K562 (cell line): ENCODE results near the gene JUND. TPM values are rescaled to one million over a fixed set of nuclear protein-coding genes. Genes with fewer than 3 reads are reported as not detected.
A peak's percentile ranks its signal among the peaks of the same experiment; 100 is the strongest.

Experiments
- BRD9 ChIP-seq: fragments of 450-650 bp; IDR thresholded peaks from 2 replicates; pipeline ENCODE4 v1.6.1; 2018; ENCODE audit warnings: low read depth; ENCODE audit not compliant: partially characterized antibody
- COPS2 ChIP-seq: fragments of 450-650 bp; conservative IDR thresholded peaks from 2 replicates; pipeline ENCODE4 v1.6.1; 2016; ENCODE audit warnings: mild to moderate bottlenecking, moderate library complexity
- CTBP1 ChIP-seq: fragments of 450-650 bp; IDR thresholded peaks from 2 replicates; pipeline ENCODE4 v1.6.1; 2016; ENCODE audit warnings: borderline replicate concordance
- ERF ChIP-seq: fragments of 450-650 bp; formaldehyde crosslinking; IDR thresholded peaks from 2 replicates; pipeline ENCODE4 v1.4.0; 2020; ENCODE audit warnings: mild to moderate bottlenecking, mixed read lengths
- ESRRB ChIP-seq: fragments of 250-450 bp; sonication (Bioruptor Pico); IDR thresholded peaks from 2 replicates; pipeline ENCODE4 v1.5.0; 2020; ENCODE audit warnings: mild to moderate bottlenecking, moderate library complexity, borderline replicate concordance
- MTA3 ChIP-seq: fragments of 450-650 bp; formaldehyde crosslinking; IDR thresholded peaks from 2 replicates; pipeline ENCODE4 v1.6.1; 2017; ENCODE audit warnings: mild to moderate bottlenecking, borderline replicate concordance
- MYNN ChIP-seq, 2 experiments: sonication (generic); formaldehyde crosslinking in 1 of 2; IDR thresholded peaks; 2 replicates each; pipeline versions ENCODE4 v1.5.0 to v1.6.1; 2016 to 2020; ENCODE audit warnings: antibody characterized with exemption in 1 of 2, missing genetic modification reagents in 1 of 2
- NR2C2 ChIP-seq, 2 experiments: fragments of 200-800 bp in 1 of 2; sonication (Bioruptor generic) in 1 of 2; sonication (generic) in 1 of 2; formaldehyde crosslinking in 1 of 2; IDR thresholded peaks; 2 replicates each; pipeline versions ENCODE4 v1.6.1 to v1.8.0; 2016 to 2022; ENCODE audit warnings: mild to moderate bottlenecking in 1 of 2, missing compliant biosample characterization in 1 of 2, missing genetic modification characterization in 1 of 2, missing genetic modification reagents in 1 of 2
- NUFIP1 ChIP-seq: fragments of 450-650 bp; IDR thresholded peaks from 2 replicates; pipeline ENCODE4 v1.6.1; 2018; ENCODE audit not compliant: partially characterized antibody
- PRPF4 ChIP-seq: fragments of 200-400 bp; formaldehyde crosslinking; IDR thresholded peaks from one replicate; pipeline ENCODE4 v1.6.1; 2017; ENCODE audit warnings: low read length, low read depth, mild to moderate bottlenecking; ENCODE audit not compliant: insufficient read depth, poor library complexity, severe bottlenecking
- RBM39 ChIP-seq: fragments of 200-400 bp; formaldehyde crosslinking; optimal IDR thresholded peaks from 2 replicates; pipeline ENCODE3; 2018; ENCODE audit warnings: low read depth, low read length
- SIN3A ChIP-seq, 2 experiments: fragments of 150-350 bp in 1 of 2; IDR thresholded peaks; 2 replicates each; pipeline ENCODE4 v1.6.1; 2011 to 2016; ENCODE audit warnings: borderline replicate concordance in 2 of 2, low read depth in 2 of 2, low read length in 2 of 2, mild to moderate bottlenecking in 2 of 2, moderate library complexity in 2 of 2; ENCODE audit not compliant: control insufficient read depth in 1 of 2
- SIX5 ChIP-seq, 2 experiments: IDR thresholded peaks; 2 replicates each; pipeline ENCODE4 v1.6.1; 2011; ENCODE audit warnings: low read length in 2 of 2, borderline replicate concordance in 1 of 2, low read depth in 1 of 2, mild to moderate bottlenecking in 1 of 2, moderate library complexity in 1 of 2; ENCODE audit not compliant: insufficient read depth in 1 of 2
- SRSF3 ChIP-seq: fragments of 200-400 bp; formaldehyde crosslinking; IDR thresholded peaks from 2 replicates; pipeline ENCODE4 v1.6.1; 2016; ENCODE audit warnings: mild to moderate bottlenecking, low read length, moderate library complexity; ENCODE audit not compliant: insufficient read depth
- polyA plus RNA-seq, 8 experiments: library from polyadenylated mRNA; depleted of rRNA in 4 of 8; stranded (reverse) in 5 of 8; unstranded in 3 of 8; fragments of >200 nt; fragmentation: Nextera tagmentation in 2 of 8; fragmentation: Illumina TruSeq in 1 of 8; extraction: Ambion mirVana in 2 of 8; extraction: Trizol in 1 of 8; gene quantifications; 2 replicates each; pipeline versions ENCODE4 v1.2.1 to v1.2.3, GENCODE V29; 2011 to 2014; ENCODE audit warnings: inconsistent platforms in 1 of 8, missing spikeins in 1 of 8
- total RNA-seq, 7 experiments: library from RNA; depleted of rRNA in 6 of 7; stranded (reverse); fragments of >200 nt in 6 of 7; fragmentation: Illumina TruSeq in 2 of 7; extraction: Trizol in 2 of 7; gene quantifications; 2 replicates each; pipeline versions ENCODE4 v1.2.1 to v1.2.3, GENCODE V29; 2011 to 2021; ENCODE audit warnings: low replicate concordance in 1 of 7
- TF ChIP-seq, protein P1 (sequence below): sonication (generic); formaldehyde crosslinking; IDR thresholded peaks from 2 replicates; pipeline ENCODE4 v1.8.0; 2023; ENCODE audit warnings: mild to moderate bottlenecking, missing genetic modification reagents
- TF ChIP-seq, protein P2 (sequence below): fragments of 200-400 bp; formaldehyde crosslinking; IDR thresholded peaks from 2 replicates; pipeline ENCODE4 v1.6.1; 2017; ENCODE audit warnings: mild to moderate bottlenecking, low read depth, low read length, moderate library complexity
- TF ChIP-seq, protein P3 (sequence below), 3 experiments: IDR thresholded peaks in 2 of 3; conservative IDR thresholded peaks in 1 of 3; 2 replicates each; pipeline ENCODE4 v1.5.1; 2011 to 2012; ENCODE audit warnings: low read length in 3 of 3, mild to moderate bottlenecking in 3 of 3, control low read depth in 2 of 3, improper control_type of control experiment in 1 of 3, inconsistent platforms in 1 of 3, low read depth in 1 of 3, mixed read lengths in 1 of 3, moderate library complexity in 1 of 3; ENCODE audit not compliant: insufficient read depth in 2 of 3

The JUND gene
- total and polyA plus RNA-seq, 9 of the 15 experiments (the other 6 are each of a cell fraction or from before 2014, with no cell fraction given), result 6.4 to 286 (median 42.3) TPM

DNA sequence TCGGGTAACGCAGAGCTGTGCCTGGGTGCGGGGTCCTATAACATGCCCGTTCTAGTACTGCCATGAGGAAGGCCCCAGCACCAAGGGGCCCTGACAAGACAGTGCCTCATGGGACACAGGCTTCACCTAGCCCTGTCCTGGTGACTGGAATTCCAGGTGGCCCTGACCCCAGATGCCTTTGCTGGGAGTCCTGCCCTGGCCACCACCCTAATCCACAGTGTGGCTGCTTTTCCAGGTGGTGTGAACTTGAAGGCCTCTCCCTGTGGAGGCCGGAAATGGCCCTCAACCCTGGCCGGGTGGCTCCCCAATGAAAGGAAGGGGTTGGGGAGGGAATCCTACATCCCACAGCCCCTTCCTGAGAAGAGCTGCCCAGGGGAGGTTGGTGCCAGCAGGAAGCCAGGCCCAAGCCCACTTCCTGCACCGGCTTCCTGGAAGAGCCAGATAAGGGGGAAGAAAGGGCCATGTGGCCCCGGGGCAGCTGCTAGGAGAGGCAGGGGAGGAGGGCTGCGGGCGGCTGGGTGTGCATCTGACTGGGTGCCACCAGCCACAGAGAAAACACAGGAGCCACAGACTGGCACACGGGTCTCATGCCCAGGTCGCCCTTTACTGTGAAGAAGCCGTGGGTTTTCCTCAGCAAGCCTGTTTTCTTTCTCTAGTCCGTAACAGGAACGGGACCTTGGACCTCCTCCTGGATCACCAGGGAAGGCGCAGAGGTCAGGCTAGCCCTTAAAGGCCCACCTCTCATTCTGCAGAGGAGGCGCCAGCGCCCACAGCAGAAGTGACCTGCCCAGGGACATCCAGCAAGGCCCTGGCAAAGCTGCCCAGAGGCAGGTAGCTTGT is 36.8 kb upstream of the JUND start (continued):
- TF ChIP-seq, protein P1, sequence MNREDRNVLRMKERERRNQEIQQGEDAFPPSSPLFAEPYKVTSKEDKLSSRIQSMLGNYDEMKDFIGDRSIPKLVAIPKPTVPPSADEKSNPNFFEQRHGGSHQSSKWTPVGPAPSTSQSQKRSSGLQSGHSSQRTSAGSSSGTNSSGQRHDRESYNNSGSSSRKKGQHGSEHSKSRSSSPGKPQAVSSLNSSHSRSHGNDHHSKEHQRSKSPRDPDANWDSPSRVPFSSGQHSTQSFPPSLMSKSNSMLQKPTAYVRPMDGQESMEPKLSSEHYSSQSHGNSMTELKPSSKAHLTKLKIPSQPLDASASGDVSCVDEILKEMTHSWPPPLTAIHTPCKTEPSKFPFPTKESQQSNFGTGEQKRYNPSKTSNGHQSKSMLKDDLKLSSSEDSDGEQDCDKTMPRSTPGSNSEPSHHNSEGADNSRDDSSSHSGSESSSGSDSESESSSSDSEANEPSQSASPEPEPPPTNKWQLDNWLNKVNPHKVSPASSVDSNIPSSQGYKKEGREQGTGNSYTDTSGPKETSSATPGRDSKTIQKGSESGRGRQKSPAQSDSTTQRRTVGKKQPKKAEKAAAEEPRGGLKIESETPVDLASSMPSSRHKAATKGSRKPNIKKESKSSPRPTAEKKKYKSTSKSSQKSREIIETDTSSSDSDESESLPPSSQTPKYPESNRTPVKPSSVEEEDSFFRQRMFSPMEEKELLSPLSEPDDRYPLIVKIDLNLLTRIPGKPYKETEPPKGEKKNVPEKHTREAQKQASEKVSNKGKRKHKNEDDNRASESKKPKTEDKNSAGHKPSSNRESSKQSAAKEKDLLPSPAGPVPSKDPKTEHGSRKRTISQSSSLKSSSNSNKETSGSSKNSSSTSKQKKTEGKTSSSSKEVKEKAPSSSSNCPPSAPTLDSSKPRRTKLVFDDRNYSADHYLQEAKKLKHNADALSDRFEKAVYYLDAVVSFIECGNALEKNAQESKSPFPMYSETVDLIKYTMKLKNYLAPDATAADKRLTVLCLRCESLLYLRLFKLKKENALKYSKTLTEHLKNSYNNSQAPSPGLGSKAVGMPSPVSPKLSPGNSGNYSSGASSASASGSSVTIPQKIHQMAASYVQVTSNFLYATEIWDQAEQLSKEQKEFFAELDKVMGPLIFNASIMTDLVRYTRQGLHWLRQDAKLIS (CRISPR knock-in tag), result no peak
- peak in 1 of 2 experiments; percentile 57; a peak in 1 of 4 replicates for TF ChIP-seq SIN3A (IDR thresholded peaks at IDR 0.05; ENCODE audit: borderline replicate concordance in 2 of 2, control insufficient read depth in 1 of 2, low read depth in 2 of 2, low read length in 2 of 2)
- no peak for TF ChIP-seq SRSF3
- 0 out of 2 replicates have a peak, but pooled peaks have one; percentile 42 for TF ChIP-seq ERF (CRISPR knock-in tag)
- TF ChIP-seq, protein P2, sequence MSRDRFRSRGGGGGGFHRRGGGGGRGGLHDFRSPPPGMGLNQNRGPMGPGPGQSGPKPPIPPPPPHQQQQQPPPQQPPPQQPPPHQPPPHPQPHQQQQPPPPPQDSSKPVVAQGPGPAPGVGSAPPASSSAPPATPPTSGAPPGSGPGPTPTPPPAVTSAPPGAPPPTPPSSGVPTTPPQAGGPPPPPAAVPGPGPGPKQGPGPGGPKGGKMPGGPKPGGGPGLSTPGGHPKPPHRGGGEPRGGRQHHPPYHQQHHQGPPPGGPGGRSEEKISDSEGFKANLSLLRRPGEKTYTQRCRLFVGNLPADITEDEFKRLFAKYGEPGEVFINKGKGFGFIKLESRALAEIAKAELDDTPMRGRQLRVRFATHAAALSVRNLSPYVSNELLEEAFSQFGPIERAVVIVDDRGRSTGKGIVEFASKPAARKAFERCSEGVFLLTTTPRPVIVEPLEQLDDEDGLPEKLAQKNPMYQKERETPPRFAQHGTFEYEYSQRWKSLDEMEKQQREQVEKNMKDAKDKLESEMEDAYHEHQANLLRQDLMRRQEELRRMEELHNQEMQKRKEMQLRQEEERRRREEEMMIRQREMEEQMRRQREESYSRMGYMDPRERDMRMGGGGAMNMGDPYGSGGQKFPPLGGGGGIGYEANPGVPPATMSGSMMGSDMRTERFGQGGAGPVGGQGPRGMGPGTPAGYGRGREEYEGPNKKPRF, result no peak
- no peak for TF ChIP-seq BRD9
- peak; percentile 63; the same call in 1 of the 2 replicates for TF ChIP-seq MTA3
- TF ChIP-seq RBM39, result no peak
- TF ChIP-seq PRPF4, result no peak
- TF ChIP-seq ESRRB (CRISPR knock-in tag), result no peak
- TF ChIP-seq, protein P3, sequence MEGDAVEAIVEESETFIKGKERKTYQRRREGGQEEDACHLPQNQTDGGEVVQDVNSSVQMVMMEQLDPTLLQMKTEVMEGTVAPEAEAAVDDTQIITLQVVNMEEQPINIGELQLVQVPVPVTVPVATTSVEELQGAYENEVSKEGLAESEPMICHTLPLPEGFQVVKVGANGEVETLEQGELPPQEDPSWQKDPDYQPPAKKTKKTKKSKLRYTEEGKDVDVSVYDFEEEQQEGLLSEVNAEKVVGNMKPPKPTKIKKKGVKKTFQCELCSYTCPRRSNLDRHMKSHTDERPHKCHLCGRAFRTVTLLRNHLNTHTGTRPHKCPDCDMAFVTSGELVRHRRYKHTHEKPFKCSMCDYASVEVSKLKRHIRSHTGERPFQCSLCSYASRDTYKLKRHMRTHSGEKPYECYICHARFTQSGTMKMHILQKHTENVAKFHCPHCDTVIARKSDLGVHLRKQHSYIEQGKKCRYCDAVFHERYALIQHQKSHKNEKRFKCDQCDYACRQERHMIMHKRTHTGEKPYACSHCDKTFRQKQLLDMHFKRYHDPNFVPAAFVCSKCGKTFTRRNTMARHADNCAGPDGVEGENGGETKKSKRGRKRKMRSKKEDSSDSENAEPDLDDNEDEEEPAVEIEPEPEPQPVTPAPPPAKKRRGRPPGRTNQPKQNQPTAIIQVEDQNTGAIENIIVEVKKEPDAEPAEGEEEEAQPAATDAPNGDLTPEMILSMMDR (IDR thresholded peaks at IDR 0.05 in 2 of 3, conservative IDR thresholded peaks at IDR 0.05 in 1 of 3; ENCODE audit: insufficient read depth in 2 of 3, low read depth in 1 of 3, low read length in 3 of 3), result no peak
- no peak for TF ChIP-seq COPS2
- TF ChIP-seq CTBP1, result 0 out of 2 replicates have a peak, but pooled peaks have one; percentile 35
- TF ChIP-seq SIX5 (IDR thresholded peaks at IDR 0.05; ENCODE audit: borderline replicate concordance in 1 of 2, insufficient read depth in 1 of 2, low read depth in 1 of 2, low read length in 2 of 2), result no peak
- TF ChIP-seq MYNN (IDR thresholded peaks at IDR 0.05), result peak; percentile 74; the same call in 1 of the 2 replicates
- TF ChIP-seq MYNN (CRISPR knock-in tag; IDR thresholded peaks at IDR 0.05), result no peak
- no peak; the same call in 1 of the 2 replicates for TF ChIP-seq NR2C2 (CRISPR knock-in tag; IDR thresholded peaks at IDR 0.05)
- TF ChIP-seq NR2C2 (tag; IDR thresholded peaks at IDR 0.05), result 0 out of 2 replicates have a peak, but pooled peaks have one; percentile 38
- TF ChIP-seq NUFIP1, result no peak
